Adrenal gland (tissue), 5 donors: Measurements from ENCODE around the gene RAPH1.

ENCODE experiments used
- CTCF ChIP-seq, 6 experiments: fragments of 450-650 bp in 4 of 6; fragments of 200-600 bp in 2 of 6; sonication (generic) in 1 of 6; IDR thresholded peaks; 1 replicate in 5 of 6; 2 replicates in 1 of 6; pipeline versions ENCODE4 v1.5.1 to v1.8.0; 2016 to 2021; ENCODE audit warnings: antibody characterized with exemption in 6 of 6, mild to moderate bottlenecking in 2 of 6, moderate library complexity in 1 of 6
- POLR2A ChIP-seq, 2 donors: fragments of 450-650 bp; IDR thresholded peaks; one replicate each; pipeline ENCODE4 v1.6.1; 2017; ENCODE audit warnings: antibody characterized with exemption in 2 of 2, mild to moderate bottlenecking in 2 of 2, moderate library complexity in 1 of 2
- donor health status: DM: no; HTN: no; CAD: no.

- no peak for TF ChIP-seq POLR2A (IDR thresholded peaks at IDR 0.05)
- TF ChIP-seq CTCF (IDR thresholded peaks at IDR 0.05): no peak
Observed at GRCh38 chr2:203394519-203395227, 140.4 kb downstream of the RAPH1 start.
